Measurements from ENCODE around the gene RPTOR.
"Not testable (repeated sequence)": the region's sequence is repeated elsewhere in the genome, so short reads cannot be mapped to it uniquely, and the experiment has no call there.

Gene RPTOR

DNA sequence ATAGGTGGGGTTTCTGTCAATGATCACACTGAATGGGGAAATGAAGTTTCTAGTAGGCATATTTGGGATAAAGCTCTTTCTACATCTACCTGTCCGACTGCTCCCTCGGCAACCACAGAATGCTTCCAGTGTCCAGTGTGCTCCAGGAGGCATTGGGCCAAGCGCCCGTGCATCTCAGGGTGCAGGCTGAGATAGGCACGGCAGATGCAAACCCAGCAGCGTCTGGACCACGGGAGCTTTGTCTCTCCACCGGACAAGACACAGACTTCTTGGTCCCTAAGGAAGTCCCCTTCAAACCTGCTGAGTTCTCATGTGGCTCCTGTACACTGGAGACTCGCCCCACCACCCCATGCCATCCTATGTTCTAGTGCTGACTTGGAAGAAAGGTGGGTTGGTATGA lies 202.8 kb downstream of the RPTOR start:
- no peak for DNase-seq (ENCODE audit: low read depth)

DNA sequence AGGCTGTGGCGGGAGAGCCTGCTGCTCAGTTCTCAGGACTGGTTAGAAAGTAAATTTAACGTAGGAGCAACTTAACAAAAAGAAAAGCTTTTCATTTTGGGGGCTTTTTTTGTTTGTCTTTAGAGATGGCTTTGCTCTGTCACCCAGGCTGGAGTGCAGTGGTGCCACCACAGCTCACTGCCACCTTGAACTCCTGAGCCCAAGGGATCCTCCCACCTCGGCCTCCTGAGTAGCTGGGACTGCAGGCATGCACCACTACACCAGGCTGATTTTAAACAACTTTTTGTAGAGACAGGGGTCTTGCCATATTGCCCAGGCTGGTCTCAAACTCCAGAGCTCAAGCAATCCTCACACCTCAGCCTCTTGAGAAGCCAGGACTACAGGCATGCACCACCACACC lies 205.0 kb downstream of the RPTOR start:
- DNase-seq (ENCODE audit: low read depth), result no peak

DNA sequence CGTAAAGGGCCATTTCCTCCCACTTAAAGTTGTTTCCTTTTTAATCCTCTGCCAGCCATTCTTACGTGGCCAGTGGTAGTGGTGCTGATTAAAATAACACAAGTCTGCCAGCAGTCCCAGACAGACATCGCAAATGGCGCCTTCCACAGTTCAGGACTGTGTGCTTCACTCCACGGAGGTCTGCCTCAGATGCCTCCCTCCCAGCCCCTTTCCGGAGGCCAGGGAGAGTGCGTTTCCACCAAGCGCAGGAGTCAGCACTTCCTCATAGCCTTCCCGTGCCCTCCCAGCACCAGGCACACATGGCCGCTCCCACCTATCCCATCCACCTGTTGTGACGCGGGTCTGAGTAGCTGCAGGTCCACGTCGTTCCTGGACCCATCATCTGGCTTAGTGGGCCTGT lies 205.6 kb downstream of the RPTOR start:
- DNase-seq (ENCODE audit: low read depth), result no peak

DNA sequence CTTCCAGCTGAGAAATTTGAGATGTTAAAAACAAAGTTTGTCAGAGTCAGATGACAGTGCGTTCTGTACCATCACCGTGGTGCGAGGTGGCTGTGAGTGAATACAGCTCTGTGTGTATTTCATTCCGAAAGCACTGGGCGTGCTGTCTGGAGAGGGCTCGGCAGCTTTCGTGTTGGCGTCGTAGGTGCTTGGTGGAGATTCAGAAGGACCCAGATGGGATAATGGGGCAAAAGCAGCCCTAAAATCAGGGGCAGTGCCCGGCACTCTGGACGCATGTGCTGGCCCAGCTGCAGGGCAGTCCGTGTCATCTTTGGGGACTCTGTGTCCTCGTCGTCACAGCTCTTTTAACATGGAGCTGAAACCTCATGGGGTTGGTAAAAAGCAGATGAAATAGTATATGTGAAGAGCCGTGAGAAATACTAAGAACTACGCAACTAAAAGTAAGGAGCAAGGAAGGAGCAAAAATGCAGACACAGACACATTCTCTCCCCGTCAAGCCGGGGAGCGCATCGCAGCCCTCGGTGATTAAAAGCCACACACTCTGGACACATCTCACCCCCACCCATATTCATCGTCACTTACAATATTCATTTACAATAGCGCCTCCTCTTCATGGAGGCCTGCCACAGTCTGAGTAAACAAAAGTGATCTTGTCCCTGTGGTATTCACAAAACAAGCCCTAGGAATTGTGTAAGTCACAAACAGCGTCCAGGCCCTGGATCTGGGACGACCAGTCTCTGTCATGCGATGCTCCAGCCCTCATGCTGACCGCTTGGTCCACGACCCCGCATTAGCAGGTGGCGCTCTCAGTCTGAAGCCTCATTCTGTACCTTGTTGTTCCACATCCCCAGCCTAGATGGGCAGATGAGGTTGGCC lies 206.7 kb downstream of the RPTOR start:
- DNase-seq (ENCODE audit: low read depth), result no peak

DNA sequence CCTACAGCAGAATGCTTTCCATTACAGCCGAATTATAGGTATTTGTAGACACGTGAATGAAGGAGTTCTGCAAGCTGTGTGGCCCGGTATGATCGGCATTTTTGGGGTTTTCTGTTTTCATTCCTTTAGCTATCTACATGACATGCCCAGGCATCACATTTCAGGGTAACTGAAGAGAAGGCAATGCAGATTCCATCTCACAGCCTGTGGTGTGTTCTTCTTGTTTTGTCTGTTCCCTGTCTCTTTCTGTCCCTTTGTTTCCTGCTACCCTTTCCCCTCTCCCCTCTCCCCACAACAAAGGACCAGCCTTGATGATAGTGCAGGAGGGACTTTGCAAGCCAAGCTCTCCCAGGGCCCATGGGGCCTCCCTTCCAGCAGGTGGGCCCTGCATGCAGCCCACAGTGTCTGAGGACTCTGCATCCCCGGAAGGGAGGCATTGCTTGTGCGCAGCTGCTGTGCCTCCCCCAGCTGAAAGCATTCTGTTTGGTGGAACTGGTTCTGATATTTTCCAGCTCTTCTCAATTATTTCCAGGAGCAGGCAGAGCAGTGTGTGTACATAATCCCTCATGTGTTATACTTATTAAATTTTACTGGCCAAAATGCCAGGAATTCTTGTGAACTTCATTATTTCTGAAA lies 207.4 kb downstream of the RPTOR start:
- DNase-seq (ENCODE audit: low read depth), result no peak

DNA sequence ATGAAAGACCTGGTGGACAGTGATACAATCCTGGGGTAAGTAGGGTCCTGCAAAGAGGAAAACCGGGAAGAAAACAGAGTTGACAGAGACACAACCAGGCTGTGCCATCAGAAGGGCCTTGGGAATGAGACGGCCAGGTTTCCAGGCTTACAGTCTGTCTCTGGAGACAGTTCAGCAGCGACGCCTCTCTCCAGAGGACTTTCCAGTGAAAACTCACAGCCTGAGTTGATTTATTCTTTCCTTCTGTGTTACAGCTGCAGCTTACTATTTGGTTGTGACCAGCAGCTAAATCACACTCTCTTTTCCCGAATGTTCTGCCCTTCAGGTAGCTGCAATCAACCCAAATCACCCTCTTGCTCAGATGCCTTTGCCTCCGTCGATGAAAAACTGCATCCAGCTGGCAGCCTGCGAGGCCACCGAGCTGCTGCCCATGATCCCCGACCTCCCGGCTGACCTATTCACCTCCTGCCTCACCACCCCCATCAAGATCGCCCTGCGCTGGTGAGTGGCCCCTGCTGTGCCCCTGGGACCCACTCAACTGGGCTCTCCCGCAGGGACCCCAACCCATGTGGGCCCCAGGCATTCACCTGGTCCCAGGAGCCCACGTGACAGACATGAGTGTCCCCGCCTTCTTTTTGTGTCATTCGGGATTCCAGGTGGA lies 209.2 kb downstream of the RPTOR start:
- no peak for DNase-seq (ENCODE audit: low read depth)

DNA sequence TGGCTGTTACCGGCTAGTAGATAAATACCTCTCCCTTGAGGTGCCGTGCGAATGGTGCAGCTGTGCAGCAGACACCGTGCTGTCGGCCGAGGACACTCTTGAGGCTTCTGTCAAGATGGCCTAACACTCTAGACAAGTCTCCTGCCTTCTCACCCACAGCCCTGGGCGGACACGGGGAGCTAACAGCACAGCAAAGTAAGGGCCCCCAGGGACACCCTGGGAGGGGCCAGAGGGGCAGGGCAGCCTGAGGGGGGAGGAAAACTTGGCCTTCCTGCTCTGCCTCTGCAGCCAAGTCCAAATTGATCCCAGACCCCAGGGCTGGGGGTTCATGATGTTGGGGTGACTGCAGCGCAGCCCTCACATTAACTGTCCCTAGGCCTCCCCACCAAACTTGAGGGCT lies 210.2 kb downstream of the RPTOR start:
- no peak for DNase-seq (ENCODE audit: low read depth)

DNA sequence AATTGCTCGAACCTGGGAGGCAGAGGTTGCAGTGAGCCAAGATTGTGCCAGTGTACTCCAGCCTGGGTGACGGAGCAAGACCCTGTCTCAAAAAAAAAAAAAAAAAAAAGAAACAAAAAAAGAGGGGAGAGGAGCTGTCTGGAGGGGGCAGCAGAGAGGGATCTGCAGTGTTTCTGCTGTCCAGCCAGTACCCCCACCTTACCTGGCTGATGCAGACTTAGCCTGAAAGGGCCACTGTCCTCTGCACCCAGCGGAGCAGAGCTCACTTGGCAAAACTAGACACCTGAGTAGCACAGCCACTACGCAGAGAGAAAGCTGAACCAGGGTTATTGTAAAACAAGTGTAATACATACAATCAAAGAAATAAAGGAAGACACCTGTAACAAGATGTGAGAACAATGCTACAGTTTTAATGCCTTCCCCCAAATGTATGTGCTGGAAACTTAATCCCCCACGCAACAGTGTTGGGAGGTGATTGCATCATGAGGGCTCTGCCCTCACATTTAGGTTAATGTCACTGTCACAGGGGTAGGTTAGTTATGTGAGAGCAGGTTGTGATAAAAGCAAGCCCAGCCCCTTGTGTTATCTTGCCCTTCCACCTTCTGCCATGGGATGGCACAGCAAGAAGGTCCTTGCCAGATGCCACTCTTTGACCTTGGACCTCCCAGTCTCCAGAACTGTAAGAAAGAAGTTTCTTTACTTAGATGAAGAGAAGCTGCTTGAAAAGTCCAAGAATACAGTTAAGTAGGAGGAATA lies 211.2 kb downstream of the RPTOR start:
- DNase-seq (ENCODE audit: low read depth), result no peak

DNA sequence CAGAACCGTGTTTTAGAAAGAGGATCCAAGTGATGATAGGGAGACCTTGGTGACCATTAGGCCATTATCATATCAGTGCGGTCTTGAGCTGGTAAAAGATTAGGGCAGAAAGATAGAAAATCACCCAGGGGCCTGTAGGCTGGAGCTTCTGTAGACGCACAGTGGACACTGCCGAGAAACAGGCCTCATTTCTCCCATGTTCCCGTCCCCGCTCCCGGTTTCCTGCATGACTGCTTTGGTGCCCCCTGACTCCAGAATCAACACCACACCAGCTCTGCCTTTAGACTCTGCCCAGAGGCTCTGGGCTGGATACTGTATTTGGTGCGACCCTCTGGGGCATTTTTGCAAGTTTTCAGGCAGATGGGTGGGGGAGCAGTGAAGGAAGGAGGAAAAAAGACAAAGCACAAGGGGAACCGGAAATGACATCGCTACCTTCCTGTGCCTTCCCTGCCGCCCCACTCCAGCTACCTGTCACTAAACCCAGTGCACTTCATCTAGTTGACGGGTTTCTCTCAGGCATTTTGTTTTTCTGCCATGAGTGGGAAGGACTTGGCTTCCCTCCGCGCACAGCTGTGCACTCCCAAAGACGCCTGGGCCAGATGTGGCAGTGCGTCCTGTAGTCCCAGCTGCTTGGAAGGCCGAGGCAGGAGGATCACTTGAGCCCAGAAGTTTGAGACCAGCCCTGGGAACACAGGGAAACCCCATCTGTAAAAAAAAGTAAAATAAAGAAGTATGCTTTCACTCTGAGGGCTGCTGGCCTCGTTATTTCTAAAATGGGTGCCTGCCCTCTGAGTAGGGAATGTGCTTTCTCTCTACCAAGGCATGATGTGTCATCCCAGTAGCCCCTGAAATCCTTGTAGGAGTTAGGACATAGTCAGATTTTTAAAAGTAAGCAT lies 214.1 kb downstream of the RPTOR start:
- DNase-seq (ENCODE audit: low read depth), result no peak

DNA sequence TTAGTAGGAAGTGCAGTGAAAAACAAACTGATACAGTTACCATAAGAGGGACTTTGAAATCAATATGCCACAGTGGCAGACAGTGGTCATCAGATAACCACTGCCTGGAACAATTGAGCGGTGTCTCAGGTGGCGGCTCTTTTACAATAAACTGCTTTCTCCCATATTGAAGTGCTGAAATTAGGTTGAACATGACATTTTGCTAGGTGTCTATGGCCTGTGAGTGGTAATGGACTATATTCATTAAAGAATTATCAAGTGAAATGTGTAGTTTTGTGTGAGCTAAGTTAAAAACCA lies 214.7 kb downstream of the RPTOR start:
- DNase-seq (ENCODE audit: low read depth), result no peak

DNA sequence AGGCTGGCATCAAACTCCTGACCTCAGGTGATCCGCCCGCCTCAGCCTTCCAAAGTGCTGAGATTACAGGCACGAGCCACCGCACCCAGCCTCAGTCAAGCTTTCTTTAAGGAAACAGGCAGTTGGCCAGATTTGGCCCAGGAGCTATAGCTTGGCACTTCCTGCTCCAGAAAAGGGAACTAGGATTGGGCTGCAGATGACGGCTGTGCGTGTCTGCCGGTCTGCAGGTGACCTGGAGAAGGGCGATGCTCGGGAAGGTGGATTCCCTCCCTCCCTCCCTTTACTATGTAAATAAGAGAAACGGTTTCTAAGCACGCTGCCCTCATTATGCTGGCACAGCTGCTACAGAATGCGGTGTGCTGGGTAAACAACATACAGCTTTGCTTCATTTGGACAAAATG lies 215.9 kb downstream of the RPTOR start:
- DNase-seq (ENCODE audit: low read depth), result no peak

DNA sequence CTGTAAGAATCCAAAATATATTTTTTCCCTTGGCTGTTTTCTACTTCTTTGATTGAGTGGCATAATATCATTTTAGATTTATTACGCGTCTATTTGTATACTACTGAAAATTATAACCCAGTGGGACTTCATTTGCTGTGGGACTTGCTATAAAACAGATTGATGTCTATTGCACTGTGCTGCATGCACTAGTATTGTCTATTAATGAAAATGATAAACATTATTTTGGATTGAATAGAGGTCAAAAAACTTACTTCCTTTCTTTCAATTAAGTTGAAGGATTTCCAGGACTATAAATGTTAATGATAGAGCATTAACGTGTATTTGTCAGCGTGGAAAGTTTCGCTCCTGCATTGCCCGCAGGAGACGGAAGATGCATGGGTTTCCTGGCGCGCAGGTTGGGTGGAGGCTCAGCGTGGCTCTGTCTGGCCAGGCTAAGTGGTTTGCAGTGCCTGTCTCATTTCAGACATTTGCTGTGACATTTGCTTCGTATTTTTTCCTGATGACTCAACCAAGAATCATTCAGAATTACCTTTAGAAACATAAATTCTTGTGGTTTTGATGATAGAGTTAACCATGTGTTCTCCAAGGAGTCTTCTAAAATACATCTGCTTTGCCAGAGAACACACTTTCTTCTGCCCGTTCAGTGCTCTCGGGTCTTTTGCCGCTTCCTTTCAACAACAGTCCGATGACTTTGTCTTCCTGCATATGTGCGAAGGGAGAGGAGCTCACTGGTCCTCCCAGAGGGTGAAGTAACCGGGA lies 216.7 kb downstream of the RPTOR start:
- no peak for DNase-seq (ENCODE audit: low read depth)

DNA sequence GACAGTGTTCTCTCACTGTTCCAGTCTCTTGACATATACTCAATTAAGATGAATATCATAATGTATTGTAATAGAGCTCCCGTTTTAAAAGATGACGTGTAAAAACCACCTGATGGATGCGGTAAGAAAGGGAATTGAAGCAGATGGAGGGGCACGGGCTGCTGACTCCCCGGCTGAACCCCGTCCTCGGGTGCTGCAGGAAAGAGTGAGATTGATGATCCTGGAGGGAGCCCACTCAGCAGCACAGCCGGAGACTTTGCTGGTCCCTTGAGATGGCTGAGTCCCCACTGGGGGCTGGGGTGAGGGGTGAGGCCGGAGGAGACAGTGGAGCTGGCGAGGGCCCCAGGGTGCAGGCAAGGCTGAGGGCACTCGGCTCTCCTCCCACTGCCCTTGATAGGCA lies 217.4 kb downstream of the RPTOR start:
- no peak for DNase-seq (ENCODE audit: low read depth)

DNA sequence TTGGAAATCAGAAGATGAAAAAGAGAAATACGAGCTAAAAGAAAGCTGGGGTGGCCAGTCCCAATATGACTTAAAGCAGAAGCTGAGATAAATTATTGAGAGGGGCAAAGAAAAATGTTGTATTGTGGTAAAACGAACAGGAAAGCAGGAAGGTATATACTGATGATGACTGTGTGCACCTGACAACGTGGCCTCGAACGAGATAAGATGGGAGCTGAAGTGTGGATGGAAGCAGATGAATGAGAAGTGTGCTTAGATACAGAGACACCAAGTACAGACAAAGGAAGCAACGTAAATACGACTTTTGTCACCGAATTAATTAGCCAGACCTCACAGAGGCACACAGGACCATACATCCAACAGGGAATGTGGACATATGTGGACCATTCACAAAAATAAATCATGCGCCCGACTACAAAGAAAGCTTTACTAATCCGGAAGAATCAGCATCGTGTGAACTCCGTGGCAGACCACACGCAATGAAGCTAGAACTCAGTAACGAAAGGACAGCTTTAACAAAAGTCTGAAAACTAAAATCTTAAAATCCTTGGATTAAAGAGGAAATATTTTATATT lies 218.7 kb downstream of the RPTOR start:
- DNase-seq (ENCODE audit: low read depth), result no peak

DNA sequence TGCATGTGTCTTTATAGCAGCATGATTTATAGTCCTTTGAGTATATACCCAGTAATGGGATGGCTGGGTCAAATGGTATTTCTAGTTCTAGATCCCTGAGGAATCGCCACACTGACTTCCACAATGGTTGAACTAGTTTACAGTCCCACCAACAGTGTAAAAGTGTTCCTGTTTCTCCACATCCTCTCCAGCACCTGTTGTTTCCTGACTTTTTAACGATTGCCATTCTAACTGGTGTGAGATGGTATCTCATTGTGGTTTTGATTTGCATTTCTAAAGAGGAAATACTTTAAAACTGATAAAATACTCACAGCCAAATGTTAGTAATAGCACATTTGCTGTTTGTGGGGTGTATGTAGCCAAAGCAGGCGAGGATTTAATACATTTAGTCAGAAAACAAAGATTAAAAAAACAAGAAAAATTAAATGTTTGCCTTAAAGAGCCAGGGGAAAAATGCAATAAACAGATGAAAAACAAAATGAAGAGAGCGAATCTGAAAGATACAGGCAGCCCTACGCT lies 220.0 kb downstream of the RPTOR start:
- DNase-seq (ENCODE audit: low read depth), result not testable (repeated sequence)

DNA sequence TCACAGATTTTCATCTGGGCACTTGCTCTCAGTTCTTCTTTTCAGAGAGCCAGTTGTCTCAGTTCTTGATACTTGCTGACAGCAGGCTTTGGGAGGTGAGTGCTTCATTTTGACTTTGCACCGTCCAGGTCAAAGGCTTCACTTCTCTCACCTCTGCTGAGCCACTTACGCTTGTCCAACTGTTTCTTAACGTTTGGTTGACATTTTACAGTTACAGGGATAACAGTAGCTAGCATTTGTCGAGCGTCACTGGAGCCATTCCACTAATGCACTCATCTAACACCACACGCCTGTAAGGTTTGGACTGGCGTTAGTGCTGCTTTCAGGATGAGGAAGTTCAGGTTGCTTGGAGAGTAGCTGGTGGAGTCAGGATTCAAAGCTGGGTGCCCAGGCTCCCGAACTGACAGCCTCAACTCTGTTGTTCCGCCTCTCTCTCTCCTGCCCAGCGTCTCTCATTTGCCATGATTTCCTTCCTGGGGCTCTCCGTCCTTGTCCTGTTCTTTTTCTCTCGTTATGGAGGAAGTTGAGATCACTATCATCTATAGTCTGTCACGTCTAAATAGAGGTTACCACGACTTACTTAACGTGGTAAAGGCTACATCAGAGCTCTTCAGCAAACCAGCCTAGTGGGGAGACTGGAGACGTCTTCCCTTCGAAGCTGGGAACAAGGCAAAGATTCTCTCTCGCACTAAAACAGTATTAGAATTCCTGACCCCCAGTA lies 220.8 kb downstream of the RPTOR start:
- DNase-seq (ENCODE audit: low read depth), result no peak

DNA sequence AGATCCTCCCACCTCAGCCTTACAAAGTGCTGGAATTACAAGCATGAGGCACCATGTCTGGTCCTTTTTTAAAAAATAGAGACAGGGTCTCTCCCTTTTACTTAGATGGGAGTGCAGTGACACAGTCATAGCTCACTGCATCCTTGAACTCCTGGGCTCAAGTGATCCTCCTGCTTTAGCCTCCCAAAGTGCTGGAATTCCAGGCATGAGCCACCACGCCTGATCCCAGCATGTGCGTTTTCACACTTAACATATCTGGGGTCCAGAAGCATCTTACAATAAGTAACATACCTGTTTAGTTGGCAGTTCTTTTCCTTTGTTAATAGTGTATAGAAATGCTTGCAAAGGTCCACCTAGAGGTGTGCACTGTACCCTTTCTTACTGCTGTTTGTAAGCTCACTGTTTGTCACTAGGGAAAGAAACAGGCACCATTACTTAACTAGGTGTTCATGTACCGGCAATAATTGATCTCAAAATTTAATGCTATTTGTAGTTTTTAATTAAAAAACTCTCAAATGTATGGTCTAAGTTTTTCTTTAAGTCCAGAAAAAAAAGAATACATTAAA lies 221.7 kb downstream of the RPTOR start:
- no peak for DNase-seq (ENCODE audit: low read depth)

DNA sequence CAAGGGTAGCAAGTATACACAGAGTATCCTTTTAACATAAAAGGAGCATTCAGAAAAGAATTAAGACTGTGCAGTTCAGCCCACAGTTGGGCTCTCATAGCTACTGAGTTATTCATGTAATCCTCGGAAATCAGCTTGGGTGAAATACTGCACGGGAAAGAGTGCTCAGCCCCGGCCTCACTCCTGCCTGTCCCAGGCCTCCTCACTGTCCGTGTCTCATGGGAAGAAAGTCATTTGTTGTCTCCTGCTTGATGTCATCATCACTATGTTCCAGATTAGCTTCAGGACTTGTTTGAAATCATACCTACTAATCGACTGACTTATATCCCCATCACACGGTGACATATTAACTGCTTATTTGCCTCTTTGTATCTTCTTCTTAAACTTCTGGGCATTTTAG lies 223.8 kb downstream of the RPTOR start:
- no peak for DNase-seq (ENCODE audit: low read depth)

DNA sequence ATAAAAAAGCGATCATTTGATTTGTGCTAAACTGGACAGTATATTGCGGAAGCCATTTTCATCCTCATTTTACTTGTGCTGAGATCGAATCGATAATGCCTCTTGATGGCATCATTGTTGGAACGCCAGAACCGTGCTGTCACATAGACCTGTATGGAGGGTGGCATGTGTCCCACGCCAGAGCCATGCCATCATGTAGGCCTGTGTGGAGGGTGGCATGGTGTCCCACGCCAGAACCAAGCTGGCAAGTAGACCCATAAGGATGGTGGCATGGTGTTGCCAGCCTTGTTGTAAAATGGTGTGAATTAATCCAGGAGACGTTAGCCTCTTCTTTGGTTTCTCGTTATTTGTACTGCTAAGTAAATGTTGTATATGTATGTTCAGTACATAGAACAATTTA lies 224.3 kb downstream of the RPTOR start:
- no peak for DNase-seq (ENCODE audit: low read depth)
